Colonic mucosa (tissue), 4 donors: ENCODE results near the gene ARF5. TPM values are rescaled to one million over a fixed set of nuclear protein-coding genes. Genes with fewer than 3 reads are reported as not detected.
"Not testable (repeated sequence)": the region's sequence is repeated elsewhere in the genome, so short reads cannot be mapped to it uniquely, and the experiment has no call there.

Experiments
- DNase-seq: peaks from one replicate; pipeline ENCODE4 v3.0.0-alpha.2; 2020
- H3K27ac ChIP-seq: fragments of 200-600 bp; one replicate; pipeline ENCODE4 v1.8.0; 2021
- H3K27me3 ChIP-seq: fragments of 200-600 bp; one replicate; pipeline ENCODE4 v1.8.0; 2021
- H3K36me3 ChIP-seq: fragments of 200-600 bp; one replicate; pipeline ENCODE4 v1.8.0; 2021
- H3K4me1 ChIP-seq: fragments of 200-600 bp; one replicate; pipeline ENCODE4 v1.8.0; 2021; ENCODE audit warnings: mild to moderate bottlenecking
- H3K4me3 ChIP-seq: fragments of 200-600 bp; one replicate; pipeline ENCODE4 v1.8.0; 2021
- H3K9ac ChIP-seq, 2 donors: one replicate each; pipeline ENCODE4 v1.7.0; 2013; ENCODE audit warnings: control low read depth in 2 of 2, low read depth in 2 of 2, low read length in 2 of 2
- H3K9me3 ChIP-seq: fragments of 200-600 bp; one replicate; pipeline ENCODE4 v1.8.0; 2021
- intact Hi-C: fragments of 100-400 bp; cut with DNase I; formaldehyde crosslinking; loops from one replicate; pipeline ENCODE4 v1.14.1; 2022
- total RNA-seq, 2 donors: library from RNA; stranded (reverse); fragmentation: NEBNext Ultra II Directional in 1 of 2; extraction: Animal tissue kit (Norgen Biotek cat#: 25700) in 1 of 2; gene quantifications; one replicate each; pipeline ENCODE4 v1.2.1, GENCODE V29; 2021
- TF ChIP-seq, protein P1 (sequence below): fragments of 200-600 bp; IDR thresholded peaks from one replicate; pipeline ENCODE4 v1.8.0; 2022; ENCODE audit warnings: antibody characterized with exemption, mild to moderate bottlenecking
- donor health status: healthy.
- donor health status: DM: no; HTN: no; CAD: no.
- donor health status: DM: no; HTN: no; CAD: no.

ARF5 gene
- total RNA-seq, 2 donors from 2014 or later: 150 to 178 TPM

DNA sequence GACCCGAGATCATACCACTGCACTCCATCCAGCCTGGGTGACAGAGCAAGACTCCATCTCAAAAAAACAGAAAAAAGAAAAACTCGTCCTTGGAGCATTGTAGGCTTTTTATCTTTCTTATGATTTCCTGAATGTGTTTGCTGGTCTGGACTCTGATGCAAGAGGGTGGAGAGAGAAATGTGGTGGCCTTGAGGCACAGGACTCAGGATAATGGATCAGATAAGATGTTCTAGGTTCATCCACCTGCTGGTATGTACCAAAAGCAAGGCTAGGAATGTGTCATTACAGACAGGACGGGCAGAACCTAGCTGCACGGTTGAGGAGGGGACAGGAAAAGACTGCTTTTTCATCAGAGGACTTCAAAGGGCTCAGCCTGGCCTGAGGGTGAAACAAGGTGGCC is 36.3 kb upstream of the ARF5 start:
- H3K36me3 ChIP-seq: no peaks in the 10 kb centered on the region
- no peaks in the 10 kb centered on the region for H3K9me3 ChIP-seq
- H3K4me1 ChIP-seq: no peaks in the 10 kb centered on the region
- H3K9ac ChIP-seq: no peak overlapping the region
- no peak overlapping the region for H3K27ac ChIP-seq
- intact Hi-C loops: no loop called here
- DNase-seq: no peak
- H3K27me3 ChIP-seq: no peaks in the 10 kb centered on the region
- no peak overlapping the region for H3K4me3 ChIP-seq
- TF ChIP-seq, protein P1, sequence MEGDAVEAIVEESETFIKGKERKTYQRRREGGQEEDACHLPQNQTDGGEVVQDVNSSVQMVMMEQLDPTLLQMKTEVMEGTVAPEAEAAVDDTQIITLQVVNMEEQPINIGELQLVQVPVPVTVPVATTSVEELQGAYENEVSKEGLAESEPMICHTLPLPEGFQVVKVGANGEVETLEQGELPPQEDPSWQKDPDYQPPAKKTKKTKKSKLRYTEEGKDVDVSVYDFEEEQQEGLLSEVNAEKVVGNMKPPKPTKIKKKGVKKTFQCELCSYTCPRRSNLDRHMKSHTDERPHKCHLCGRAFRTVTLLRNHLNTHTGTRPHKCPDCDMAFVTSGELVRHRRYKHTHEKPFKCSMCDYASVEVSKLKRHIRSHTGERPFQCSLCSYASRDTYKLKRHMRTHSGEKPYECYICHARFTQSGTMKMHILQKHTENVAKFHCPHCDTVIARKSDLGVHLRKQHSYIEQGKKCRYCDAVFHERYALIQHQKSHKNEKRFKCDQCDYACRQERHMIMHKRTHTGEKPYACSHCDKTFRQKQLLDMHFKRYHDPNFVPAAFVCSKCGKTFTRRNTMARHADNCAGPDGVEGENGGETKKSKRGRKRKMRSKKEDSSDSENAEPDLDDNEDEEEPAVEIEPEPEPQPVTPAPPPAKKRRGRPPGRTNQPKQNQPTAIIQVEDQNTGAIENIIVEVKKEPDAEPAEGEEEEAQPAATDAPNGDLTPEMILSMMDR: no peak

DNA sequence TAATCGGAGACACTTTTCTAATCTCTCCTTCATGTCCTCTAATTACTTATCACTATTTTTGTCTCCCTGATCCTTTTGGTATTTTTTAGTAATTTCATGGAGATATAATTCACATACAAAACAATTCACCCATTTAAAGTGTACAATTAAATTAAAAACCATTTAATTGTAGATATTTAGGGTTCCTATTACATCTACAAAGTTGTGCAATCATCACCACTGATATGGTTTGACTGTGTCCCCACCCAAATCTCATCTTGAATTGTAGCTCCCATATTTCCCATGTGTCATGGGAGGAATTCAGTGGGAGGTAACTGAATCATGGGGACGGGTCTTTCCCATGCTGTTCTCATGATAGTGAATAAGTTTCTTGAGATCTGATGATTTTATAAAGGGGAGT is 31.8 kb upstream of the ARF5 start:
- H3K36me3 ChIP-seq: no peaks in the 10 kb centered on the region
- H3K4me3 ChIP-seq: no peak overlapping the region
- H3K9me3 ChIP-seq: no peaks in the 10 kb centered on the region
- DNase-seq: no peak
- no peaks in the 10 kb centered on the region for H3K27me3 ChIP-seq
- no peak overlapping the region for H3K27ac ChIP-seq
- TF ChIP-seq, protein P1: no peak
- no peaks in the 10 kb centered on the region for H3K4me1 ChIP-seq
- H3K9ac ChIP-seq: no peak overlapping the region
- intact Hi-C loops: no loop called here

DNA sequence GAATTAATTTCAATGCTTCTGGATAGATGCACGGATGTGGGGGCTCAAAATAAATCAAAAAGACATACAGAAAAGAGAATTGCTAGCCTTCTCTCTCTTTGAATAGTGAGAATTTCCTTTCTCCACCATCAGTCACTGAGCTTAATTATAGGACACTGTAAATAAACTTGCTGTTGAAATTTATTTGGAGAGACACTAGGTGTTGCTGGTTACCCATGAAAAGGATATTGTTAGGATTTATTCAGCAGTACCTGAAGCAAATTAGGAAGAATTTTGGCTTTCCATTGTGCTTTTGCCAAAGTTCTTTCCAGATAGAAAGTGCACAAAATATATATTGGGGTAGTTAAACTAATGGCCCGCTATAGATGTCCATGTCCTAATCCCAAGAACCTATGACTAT is 30.4 kb upstream of the ARF5 start:
- H3K27me3 ChIP-seq: no peaks in the 10 kb centered on the region
- TF ChIP-seq, protein P1: no peak
- intact Hi-C loops: no loop called here

DNA sequence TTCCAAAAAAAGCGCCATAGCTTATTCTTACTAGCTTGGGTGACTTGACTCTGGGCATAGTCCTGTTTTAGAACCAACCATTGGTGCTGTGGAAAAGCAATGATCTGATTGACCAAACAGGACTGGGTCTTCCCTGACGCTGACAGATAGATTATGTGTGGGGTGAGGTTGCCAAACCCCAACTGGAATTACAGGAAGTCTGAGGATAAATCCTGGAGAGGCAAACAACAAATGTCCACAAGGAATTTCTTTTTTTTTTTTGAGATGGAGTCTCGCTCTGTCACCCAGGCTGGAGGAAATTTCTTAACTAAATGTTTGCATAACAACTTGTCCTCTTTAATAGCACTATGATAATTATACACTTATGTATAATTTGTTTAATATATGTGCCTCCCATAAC is 22.0 kb upstream of the ARF5 start:
- Histone ChIP-seq H3K27me3 (no peaks in the 10 kb centered on the region), H3K9ac (no peak overlapping the region), H3K9me3 (no peaks in the 10 kb centered on the region), H3K4me3 (no peak overlapping the region), H3K4me1 (no peaks in the 10 kb centered on the region), H3K36me3 (no peaks in the 10 kb centered on the region), H3K27ac (no peak overlapping the region)
- DNase-seq: no peak
- intact Hi-C loops: no loop called here
- TF ChIP-seq, protein P1: no peak

More for the DNA sequence above, 30.4 kb upstream of the ARF5 start:
- Histone ChIP-seq H3K9ac (no peak overlapping the region), H3K36me3 (no peaks in the 10 kb centered on the region), H3K9me3 (no peaks in the 10 kb centered on the region), H3K27ac (no peak overlapping the region), H3K4me1 (no peaks in the 10 kb centered on the region), H3K4me3 (no peak overlapping the region)
- DNase-seq: no peak

DNA sequence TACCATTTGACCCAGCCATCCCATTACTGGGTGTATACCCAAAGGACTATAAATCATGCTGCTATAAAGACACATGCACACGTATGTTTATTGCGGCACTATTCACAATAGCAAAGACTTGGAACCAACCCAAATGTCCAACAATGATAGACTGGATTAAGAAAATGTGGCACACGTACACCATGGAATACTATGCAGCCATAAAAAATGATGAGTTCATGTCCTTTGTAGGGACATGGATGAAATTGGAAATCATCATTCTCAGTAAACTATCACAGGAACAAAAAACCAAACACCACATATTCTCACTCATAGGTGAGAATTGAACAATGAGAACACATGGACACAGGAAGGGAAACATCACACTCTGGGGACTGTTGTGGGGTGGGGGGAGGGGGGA is 20.2 kb upstream of the ARF5 start:
- H3K9ac ChIP-seq, DNase-seq, H3K9me3 ChIP-seq, intact Hi-C loops, H3K4me1 ChIP-seq, H3K27me3 ChIP-seq, H3K36me3 ChIP-seq, H3K4me3 ChIP-seq, H3K27ac ChIP-seq: not testable (repeated sequence)

DNA sequence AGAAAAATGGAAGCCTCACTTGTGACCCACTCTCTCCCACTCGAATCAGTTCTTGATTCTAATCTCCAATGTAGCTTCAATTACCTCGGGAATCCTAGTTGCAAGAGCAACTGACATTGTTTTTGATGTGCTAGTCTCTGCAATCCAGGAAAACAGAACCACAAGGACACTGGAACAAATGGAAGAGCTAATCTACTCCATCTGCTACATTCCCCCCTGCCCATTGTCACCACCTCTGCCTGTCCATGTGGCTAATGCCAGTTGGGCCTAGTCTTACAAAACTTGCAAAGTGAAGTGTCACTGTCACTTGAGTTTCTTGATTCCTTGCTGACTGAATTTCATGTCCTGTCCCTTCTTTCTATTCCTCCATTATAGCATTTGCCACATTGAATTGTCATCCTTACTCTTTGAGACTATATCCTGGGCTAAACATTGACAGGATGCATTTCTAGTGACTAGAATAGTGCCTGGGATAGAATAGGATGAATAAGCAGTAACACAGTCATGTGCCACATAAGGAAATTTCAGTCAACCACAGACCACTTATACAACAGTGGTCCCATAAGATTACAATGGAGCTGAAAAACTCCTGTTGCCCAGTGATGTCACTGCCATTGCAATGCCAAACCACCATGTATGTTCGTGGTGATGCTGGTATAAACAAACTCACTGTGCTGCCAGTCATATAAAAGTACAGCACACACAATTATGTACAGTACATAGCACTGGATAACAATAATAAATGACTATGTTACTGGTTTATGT is 16.3 kb upstream of the ARF5 start:
- DNase-seq: no peak
- TF ChIP-seq, protein P1: no peak
- no peaks in the 10 kb centered on the region for H3K27me3 ChIP-seq
- no peak overlapping the region for H3K9ac ChIP-seq
- no peak overlapping the region for H3K4me3 ChIP-seq
- H3K9me3 ChIP-seq: no peaks in the 10 kb centered on the region
- H3K36me3 ChIP-seq: no peaks in the 10 kb centered on the region
- intact Hi-C loops: no loop called here
- no peak overlapping the region for H3K27ac ChIP-seq
- no peaks in the 10 kb centered on the region for H3K4me1 ChIP-seq
